H1 (cell line): ENCODE results near the gene EML1. TPM values are rescaled to one million over a fixed set of nuclear protein-coding genes. Genes with fewer than 3 reads are reported as not detected.
A peak's percentile ranks its signal among the peaks of the same experiment; 100 is the strongest.

ENCODE experiments used
- CTCF ChIA-PET: fragments of 300-600 bp; sonication (Branson Sonifier 250); formaldehyde crosslinking; loops from one replicate; lab custom pipeline; 2021; ENCODE audit not compliant: partially characterized antibody; lab: Charles Lee
- POLR2A ChIA-PET: fragments of 300-600 bp; sonication (Branson Sonifier 250); formaldehyde crosslinking; loops from one replicate; lab custom pipeline; 2021; ENCODE audit warnings: inconsistent platforms; ENCODE audit not compliant: partially characterized antibody; lab: Charles Lee
- DNase-seq, 2 experiments: peaks; one replicate each; pipeline versions ENCODE4 v3.0.0 to v3.0.0-alpha.2; 2010 to 2022; ENCODE audit warnings: low spot score in 2 of 2, low read depth in 1 of 2, mixed read lengths in 1 of 2
- FAIRE-seq: peaks from 2 replicates; lab custom pipeline; 2011; peaks lifted over from hg19 to GRCh38; lab: Jason Lieb, UNC
- H2AFZ ChIP-seq: 2 replicates; pipeline ENCODE4 v1.8.1; 2012; ENCODE audit warnings: low read length, inconsistent platforms
- H2AK5ac ChIP-seq: 2 replicates; pipeline ENCODE4 v1.6.1; 2013; ENCODE audit warnings: low read depth, low read length
- H2BK120ac ChIP-seq: replicated peaks from 2 replicates; pipeline ENCODE3; 2013; ENCODE audit warnings: low read depth, low read length, inconsistent platforms
- H2BK12ac ChIP-seq: 2 replicates; pipeline ENCODE4 v1.6.1; 2013; ENCODE audit warnings: low read depth, low read length
- H2BK15ac ChIP-seq: 2 replicates; pipeline ENCODE4 v1.6.1; 2013; ENCODE audit warnings: low read length
- H2BK20ac ChIP-seq: 2 replicates; pipeline ENCODE4 v1.6.1; 2013; ENCODE audit warnings: low read length
- H2BK5ac ChIP-seq: 2 replicates; pipeline ENCODE4 v1.6.1; 2013; ENCODE audit warnings: low read depth, low read length
- H3K14ac ChIP-seq: 2 replicates; pipeline ENCODE4 v1.6.1; 2013; ENCODE audit warnings: inconsistent platforms; ENCODE audit not compliant: insufficient read length
- H3K18ac ChIP-seq: 2 replicates; pipeline ENCODE4 v1.6.1; 2013; ENCODE audit warnings: low read length; ENCODE audit errors: extremely low read depth
- H3K23ac ChIP-seq: 2 replicates; pipeline ENCODE4 v1.6.1; 2013; ENCODE audit warnings: inconsistent platforms; ENCODE audit not compliant: insufficient read length
- H3K23me2 ChIP-seq: 2 replicates; pipeline ENCODE4 v1.6.1; 2013; ENCODE audit warnings: low read depth, low read length
- H3K27ac ChIP-seq: 2 replicates; pipeline ENCODE4 v1.6.1; 2011; ENCODE audit warnings: low read depth, low read length, inconsistent platforms
- H3K27me3 ChIP-seq, 4 experiments: replicated peaks in 1 of 4; 1 replicate in 1 of 4; 2 replicates in 3 of 4; pipeline versions ENCODE4 v1.6.1 to v1.8.1; 2011 to 2013; ENCODE audit warnings: low read length in 3 of 4, mild to moderate bottlenecking in 3 of 4, inconsistent platforms in 2 of 4, mixed read lengths in 2 of 4, moderate library complexity in 1 of 4; ENCODE audit not compliant: control insufficient read depth in 3 of 4, insufficient read depth in 3 of 4; ENCODE audit errors: extremely low read depth in 1 of 4
- H3K36me3 ChIP-seq, 4 experiments: 2 replicates each; pipeline versions ENCODE4 v1.6.1 to v1.8.1; 2011 to 2013; ENCODE audit warnings: mild to moderate bottlenecking in 4 of 4, low read length in 3 of 4, moderate library complexity in 2 of 4, control low read depth in 1 of 4, inconsistent platforms in 1 of 4; ENCODE audit not compliant: insufficient read depth in 4 of 4, control insufficient read depth in 2 of 4
- H3K4ac ChIP-seq: replicated peaks from 2 replicates; pipeline ENCODE3; 2013; ENCODE audit warnings: low read length, low read depth, mixed read lengths, inconsistent platforms; ENCODE audit not compliant: insufficient read length
- H3K4me1 ChIP-seq, 4 experiments: replicated peaks in 1 of 4; 1 replicate in 1 of 4; 2 replicates in 3 of 4; pipeline versions ENCODE4 v1.6.1 to v1.8.1; 2011 to 2013; ENCODE audit warnings: low read length in 3 of 4, inconsistent platforms in 2 of 4, mixed read lengths in 1 of 4; ENCODE audit not compliant: insufficient read depth in 4 of 4, control insufficient read depth in 3 of 4
- H3K4me2 ChIP-seq, 2 experiments: 2 replicates each; pipeline versions ENCODE4 v1.6.1 to v1.8.1; 2011 to 2013; ENCODE audit warnings: low read depth in 2 of 2, low read length in 2 of 2, control low read depth in 1 of 2, inconsistent platforms in 1 of 2, mild to moderate bottlenecking in 1 of 2; ENCODE audit not compliant: insufficient read depth in 1 of 2
- H3K4me3 ChIP-seq, 4 experiments: fragments of 200-600, 300-600 bp in 1 of 4; sonication (generic), shearing (Covaris generic), sonication (Bioruptor Twin) in 1 of 4; 2 replicates each; pipeline versions ENCODE4 v1.5.1 to v1.8.1; 2011 to 2016; ENCODE audit warnings: low read length in 4 of 4, low read depth in 3 of 4, control low read depth in 2 of 4, inconsistent platforms in 2 of 4, mild to moderate bottlenecking in 2 of 4, mixed read lengths in 1 of 4, moderate library complexity in 1 of 4; ENCODE audit not compliant: insufficient read depth in 2 of 4; ENCODE audit errors: extremely low read depth in 1 of 4
- H3K56ac ChIP-seq: replicated peaks from 2 replicates; pipeline ENCODE3; 2013; ENCODE audit warnings: low read depth, mild to moderate bottlenecking, mixed read lengths, low read length, inconsistent platforms; ENCODE audit not compliant: insufficient read length
- H3K79me1 ChIP-seq: 2 replicates; pipeline ENCODE4 v1.6.1; 2013; ENCODE audit warnings: low read depth, low read length, control low read depth
- H3K79me2 ChIP-seq, 2 experiments: 2 replicates each; pipeline versions ENCODE4 v1.6.1 to v1.8.1; 2012 to 2013; ENCODE audit warnings: low read length in 2 of 2, mild to moderate bottlenecking in 2 of 2, inconsistent platforms in 1 of 2; ENCODE audit not compliant: insufficient read depth in 2 of 2, control insufficient read depth in 1 of 2
- H3K9ac ChIP-seq, 4 experiments: replicated peaks in 1 of 4; 1 replicate in 1 of 4; 2 replicates in 3 of 4; pipeline versions ENCODE4 v1.6.1 to v1.8.1; 2011 to 2013; ENCODE audit warnings: low read depth in 3 of 4, low read length in 3 of 4, control low read depth in 2 of 4, mild to moderate bottlenecking in 2 of 4, moderate library complexity in 2 of 4, inconsistent platforms in 1 of 4; ENCODE audit errors: extremely low read depth in 1 of 4
- H3K9me3 ChIP-seq, 2 experiments: 2 replicates each; pipeline versions ENCODE4 v1.6.1 to v1.8.1; 2012 to 2013; ENCODE audit warnings: mild to moderate bottlenecking in 2 of 2, moderate library complexity in 2 of 2, control low read depth in 1 of 2, inconsistent platforms in 1 of 2, low read depth in 1 of 2, low read length in 1 of 2, mixed read lengths in 1 of 2; ENCODE audit not compliant: insufficient read depth in 2 of 2
- H4K20me1 ChIP-seq, 2 experiments: replicated peaks in 1 of 2; 2 replicates each; pipeline versions ENCODE3 to v1.8.1; 2011 to 2013; ENCODE audit warnings: inconsistent platforms in 2 of 2, low read length in 2 of 2, mild to moderate bottlenecking in 1 of 2; ENCODE audit not compliant: insufficient read depth in 2 of 2, control insufficient read depth in 1 of 2
- H4K5ac ChIP-seq: 2 replicates; pipeline ENCODE4 v1.6.1; 2013; ENCODE audit warnings: low read length, low read depth, mixed read lengths, inconsistent platforms; ENCODE audit not compliant: insufficient read length
- H4K8ac ChIP-seq: 2 replicates; pipeline ENCODE4 v1.8.0; 2013; ENCODE audit warnings: mild to moderate bottlenecking, moderate library complexity, low read length, inconsistent platforms; ENCODE audit not compliant: insufficient read depth; ENCODE audit errors: extremely low read depth
- H4K91ac ChIP-seq: replicated peaks from 2 replicates; pipeline ENCODE3; 2013; ENCODE audit warnings: low read length, mixed read lengths, inconsistent platforms; ENCODE audit not compliant: insufficient read length
- ATF2 ChIP-seq: IDR thresholded peaks from 2 replicates; pipeline ENCODE4 v1.6.1; 2012; ENCODE audit warnings: low read length, inconsistent platforms
- RAD21 ChIP-seq, 2 experiments: IDR thresholded peaks in 1 of 2; conservative IDR thresholded peaks in 1 of 2; 2 replicates each; pipeline ENCODE4 v1.6.1; 2011; ENCODE audit warnings: low read depth in 2 of 2, low read length in 2 of 2, improper control_type of control experiment in 1 of 2, inconsistent platforms in 1 of 2, mild to moderate bottlenecking in 1 of 2, moderate library complexity in 1 of 2
- TAF7 ChIP-seq: optimal IDR thresholded peaks from 2 replicates; pipeline ENCODE3; 2011; ENCODE audit warnings: low read depth, mild to moderate bottlenecking, inconsistent platforms, low read length, moderate library complexity, borderline replicate concordance
- USF2 ChIP-seq: IDR thresholded peaks from 2 replicates; pipeline ENCODE4 v1.6.1; 2011; ENCODE audit warnings: low read length, improper control_type of control experiment
- WGBS, 2 experiments: shearing (Covaris generic) in 1 of 2; methylation state at CpG; one replicate each; pipeline versions ENCODE4 v1.1.6 to v1.1.7; 2013 to 2015; ENCODE audit warnings: low lambda C conversion rate in 2 of 2, mixed read lengths in 2 of 2, inconsistent platforms in 1 of 2, low coverage in 1 of 2, missing lambda C conversion rate in 1 of 2; ENCODE audit not compliant: insufficient replicate concordance in 2 of 2, insufficient coverage in 1 of 2, insufficient read length in 1 of 2; ENCODE audit errors: extremely low coverage in 1 of 2, missing lambda C conversion rate in 1 of 2; 5-methylcytosine and 5-hydroxymethylcytosine counted together
- polyA plus RNA-seq, 7 experiments: library from polyadenylated mRNA; depleted of rRNA in 3 of 7; stranded (reverse) in 5 of 7; unstranded in 2 of 7; fragments of >200 nt in 5 of 7; fragments of 200-250 nt in 2 of 7; gene quantifications; 1 replicate in 5 of 7; 2 replicates in 1 of 7; 4 replicates in 1 of 7; pipeline versions ENCODE4 v1.2.1 to v1.2.3, GENCODE V29; 2011 to 2013; ENCODE audit warnings: missing spikeins in 2 of 7, mixed read lengths in 2 of 7
- total RNA-seq: library from RNA; stranded (reverse); fragmentation: NEBNext Ultra II Directional; extraction: Animal tissue kit (Norgen Biotek cat#: 25700); gene quantifications from 2 replicates; pipeline ENCODE4 v1.2.1, GENCODE V29; 2021

Gene EML1
- total and polyA plus RNA-seq, 2 of the 8 experiments (the other 6 are each of a cell fraction or from before 2014, with no cell fraction given) = 11.1 to 24.7 TPM

GRCh38 chr14:99773521-99774497, 19.4 kb upstream of the EML1 start:
- H2AFZ ChIP-seq = peak overlapping the region; percentile 22
- no peak overlapping the region for H2AK5ac ChIP-seq
- peaks cover 0 to 2% of the 10 kb centered on the region in 2 experiments; a peak in 1 of 4 replicates for H3K9me3 ChIP-seq
- H3K9ac ChIP-seq = no peak overlapping the region
- no peaks in the 10 kb centered on the region for H3K79me1 ChIP-seq
- peak overlapping the region; percentile 35; the same call in 1 of the 2 replicates for H2BK5ac ChIP-seq
- H3K23me2 ChIP-seq = no peaks in the 10 kb centered on the region
- no peaks in the 10 kb centered on the region for H3K79me2 ChIP-seq
- H2BK12ac ChIP-seq = peak overlapping the region; percentile 53; the same call in 1 of the 2 replicates
- peak overlapping the region; percentile 89 for H2BK20ac ChIP-seq
- ChIA-PET CTCF (interaction anchor here (0.7 to 2.4 kb wide), 14 partner anchors 13 to 121 kb away, joined by 3 to 9 read pairs (median 3); partner anchors contain the start of gene EML1), POLR2A (interaction anchor here (1.0 to 1.8 kb wide), 3 partner anchors 10 to 21 kb away, joined by 3 to 8 read pairs (median 3); no protein-coding TSS in a partner anchor)
- H4K20me1 ChIP-seq = no peaks in the 10 kb centered on the region
- peak overlapping the region; percentile 53; the same call in 1 of the 2 replicates for H2BK15ac ChIP-seq
- H3K4me2 ChIP-seq = peak overlapping the region; percentile 19 to 47
- peak overlapping the region; percentile 55 for H4K5ac ChIP-seq
- no peak overlapping the region for H3K27ac ChIP-seq
- H3K56ac ChIP-seq = peak overlapping the region; percentile 17
- H4K91ac ChIP-seq = peak overlapping the region; percentile 87
- no peak for DNase-seq
- WGBS, 2 experiments = 49% methylated on average over 26 of the region's 26 CpGs; no CpG with 5 or more reads in 1 of the 2 experiments
- TF ChIP-seq TAF7 (no peak), ATF2 (no peak), RAD21 (IDR thresholded peaks at IDR 0.05 in 1 of 2, conservative IDR thresholded peaks at IDR 0.05 in 1 of 2; ENCODE audit: low read depth in 2 of 2, low read length in 2 of 2) (no peak), USF2 (no peak)
- no peak overlapping the region for H3K14ac ChIP-seq
- peak overlapping the region; percentile 38 for H2BK120ac ChIP-seq
- 0 out of 8 replicates have a peak overlapping the region, but pooled peaks of 1 of the 4 experiments have one; percentile 23 for H3K4me3 ChIP-seq
- peak overlapping the region; percentile 75 for H3K4ac ChIP-seq
- H3K23ac ChIP-seq = no peak overlapping the region
- H3K4me1 ChIP-seq = peaks cover 12 to 27% (median 20%) of the 10 kb centered on the region in 4 experiments
- no peaks in the 10 kb centered on the region for H3K27me3 ChIP-seq
- H4K8ac ChIP-seq = peak overlapping the region; percentile 83
- peak overlapping the region; percentile 85 for H3K18ac ChIP-seq
- no peak for FAIRE-seq
- H3K36me3 ChIP-seq = no peaks in the 10 kb centered on the region
